Caco-2 (cell line): ENCODE measurements around the gene RALGPS1. TPM values are rescaled to one million over a fixed set of nuclear protein-coding genes. Genes with fewer than 3 reads are reported as not detected.

Experiments
- BruUV-seq: library from RNA; stranded (reverse); fragments of 400-500 nt; replicated peaks from 2 replicates; lab custom pipeline; 2021; lab: Mats Ljungman, UMichigan
- CTCF ChIA-PET: fragments of 300-600 bp; sonication (Branson Sonifier 250); formaldehyde crosslinking; loops from one replicate; lab custom pipeline; 2022; ENCODE audit warnings: antibody characterized with exemption; lab: Charles Lee
- POLR2A ChIA-PET: fragments of 300-600 bp; sonication (Branson Sonifier 250); formaldehyde crosslinking; loops from one replicate; lab custom pipeline; 2022; ENCODE audit warnings: antibody characterized with exemption; lab: Charles Lee
- DNase-seq, 2 experiments: peaks; one replicate each; pipeline versions ENCODE4 v3.0.0 to v3.0.0-alpha.2; 2020 to 2022
- H3K27me3 ChIP-seq: replicated peaks from 2 replicates; pipeline ENCODE4 v1.6.0; 2011; ENCODE audit warnings: low read length; ENCODE audit not compliant: control insufficient read depth, insufficient read depth
- H3K36me3 ChIP-seq: 2 replicates; pipeline ENCODE4 v1.5.1; 2011; ENCODE audit warnings: low read length; ENCODE audit not compliant: control insufficient read depth, insufficient read depth
- H3K4me1 ChIP-seq: fragments of 250-450 bp; sonication (Bioruptor Pico); 2 replicates; pipeline ENCODE4 v1.5.1; 2020; ENCODE audit warnings: mild to moderate bottlenecking
- H3K4me3 ChIP-seq: 2 replicates; pipeline ENCODE4 v1.5.1; 2011; ENCODE audit warnings: low read depth, mild to moderate bottlenecking, control low read depth, low read length
- H3K9me3 ChIP-seq: fragments of 250-450 bp; sonication (Bioruptor Pico); 2 replicates; pipeline ENCODE4 v1.5.1; 2020; ENCODE audit warnings: mild to moderate bottlenecking, moderate library complexity
- H3K27ac Mint-ChIP-seq: one replicate; pipeline ENCODE4 v1.8.0; 2022; ENCODE audit warnings: mixed read lengths; ENCODE audit not compliant: unreplicated experiment
- H3K27me3 Mint-ChIP-seq: one replicate; pipeline ENCODE4 v1.8.0; 2022; ENCODE audit warnings: mixed read lengths; ENCODE audit not compliant: insufficient read depth, unreplicated experiment
- H3K36me3 Mint-ChIP-seq: one replicate; pipeline ENCODE4 v1.8.0; 2022; ENCODE audit warnings: mild to moderate bottlenecking, mixed read lengths; ENCODE audit not compliant: insufficient read depth, unreplicated experiment
- H3K4me1 Mint-ChIP-seq: one replicate; pipeline ENCODE4 v1.8.0; 2022; ENCODE audit warnings: low read depth, mixed read lengths; ENCODE audit not compliant: unreplicated experiment
- H3K4me3 Mint-ChIP-seq: one replicate; pipeline ENCODE4 v1.8.0; 2022; ENCODE audit warnings: mild to moderate bottlenecking, moderate library complexity, mixed read lengths; ENCODE audit not compliant: unreplicated experiment
- H3K9me3 Mint-ChIP-seq: one replicate; pipeline ENCODE4 v1.8.0; 2022; ENCODE audit warnings: mixed read lengths; ENCODE audit not compliant: unreplicated experiment
- CTCF ChIP-seq, 2 experiments: fragments of 200-600 bp in 1 of 2; IDR thresholded peaks; 1 replicate in 1 of 2; 2 replicates in 1 of 2; pipeline versions ENCODE4 v1.5.1 to v1.8.0; 2011 to 2022; ENCODE audit warnings: antibody characterized with exemption in 1 of 2, control low read depth in 1 of 2, inconsistent platforms in 1 of 2, low read depth in 1 of 2, low read length in 1 of 2, mild to moderate bottlenecking in 1 of 2, moderate library complexity in 1 of 2; ENCODE audit not compliant: insufficient read depth in 1 of 2, severe bottlenecking in 1 of 2, unreplicated experiment in 1 of 2
- intact Hi-C: fragments of 100-400 bp; cut with micrococcal nuclease; formaldehyde crosslinking; loops from one replicate; pipeline ENCODE4 v1.10.0; 2022; ENCODE audit not compliant: unreplicated experiment
- total RNA-seq: library from RNA; stranded (reverse); gene quantifications from 2 replicates; pipeline ENCODE4 v1.2.3, GENCODE V29; 2022

The RALGPS1 gene
- total RNA-seq, 1 experiment from 2014 or later: 41.5 TPM

- Mint-ChIP-seq H3K4me1 (peaks cover 10% of the 10 kb centered on the region), H3K27me3 (no peaks in the 10 kb centered on the region), H3K36me3 (peaks cover 7% of the 10 kb centered on the region), H3K27ac (no peak overlapping the region), H3K9me3 (no peaks in the 10 kb centered on the region), H3K4me3 (no peak overlapping the region)
- Histone ChIP-seq H3K27me3 (no peaks in the 10 kb centered on the region), H3K9me3 (no peaks in the 10 kb centered on the region), H3K4me1 (peaks cover 6% of the 10 kb centered on the region; the same call in 1 of the 2 replicates), H3K36me3 (peaks cover 1% of the 10 kb centered on the region; the same call in 1 of the 2 replicates), H3K4me3 (no peak overlapping the region)
- BruUV-seq: no TSS peak
- CTCF ChIA-PET: interaction anchor here (3.4 kb wide), 1 partner anchor 256 kb away, joined by 35 read pairs; no protein-coding TSS in a partner anchor
- POLR2A ChIA-PET: interaction anchor here (1.0 kb wide), 1 partner anchor 38 kb away, joined by 3 read pairs; no protein-coding TSS in a partner anchor
- TF ChIP-seq CTCF (IDR thresholded peaks at IDR 0.05; ENCODE audit: insufficient read depth in 1 of 2, low read depth in 1 of 2, low read length in 1 of 2, severe bottlenecking in 1 of 2, unreplicated experiment in 1 of 2): no peak
- intact Hi-C loops: loop anchor here (5.0 kb wide), 1 partner anchor 120 kb away; no protein-coding TSS in a partner anchor
- DNase-seq: no peak
Measured at GRCh38 chr9:127197186-127197860, 282.7 kb downstream of the RALGPS1 start.

GRCh38 chr9:127197861-127198430 lies 283.4 kb downstream of the RALGPS1 start:
- Mint-ChIP-seq H3K4me1 (peaks cover 10% of the 10 kb centered on the region), H3K36me3 (peaks cover 7% of the 10 kb centered on the region), H3K27me3 (no peaks in the 10 kb centered on the region), H3K4me3 (no peak overlapping the region), H3K27ac (peak overlapping the region; percentile 61), H3K9me3 (no peaks in the 10 kb centered on the region)
- no peak overlapping the region for H3K4me3 ChIP-seq
- TF ChIP-seq CTCF (IDR thresholded peaks at IDR 0.05; ENCODE audit: insufficient read depth in 1 of 2, low read depth in 1 of 2, low read length in 1 of 2, severe bottlenecking in 1 of 2, unreplicated experiment in 1 of 2): no peak
- H3K9me3 ChIP-seq: no peaks in the 10 kb centered on the region
- peaks cover 6% of the 10 kb centered on the region; the same call in 1 of the 2 replicates for H3K4me1 ChIP-seq
- CTCF ChIA-PET: interaction anchor here (1.1 to 3.4 kb wide), 4 partner anchors 18 to 282 kb away, joined by 4 to 35 read pairs (median 8); no protein-coding TSS in a partner anchor
- POLR2A ChIA-PET: no interaction called here
- no TSS peak for BruUV-seq
- peaks cover 1% of the 10 kb centered on the region; the same call in 1 of the 2 replicates for H3K36me3 ChIP-seq
- no peaks in the 10 kb centered on the region for H3K27me3 ChIP-seq
- intact Hi-C loops: loop anchor here (5.0 kb wide), 1 partner anchor 121 kb away; no protein-coding TSS in a partner anchor
- no peak for DNase-seq

- no peaks in the 10 kb centered on the region for H3K27me3 ChIP-seq
- peaks cover 1% of the 10 kb centered on the region; the same call in 1 of the 2 replicates for H3K36me3 ChIP-seq
- Mint-ChIP-seq H3K27me3 (no peaks in the 10 kb centered on the region), H3K27ac (peak overlapping the region; percentile 61), H3K4me1 (peaks cover 10% of the 10 kb centered on the region), H3K36me3 (peaks cover 7% of the 10 kb centered on the region), H3K4me3 (no peak overlapping the region), H3K9me3 (no peaks in the 10 kb centered on the region)
- H3K9me3 ChIP-seq: no peaks in the 10 kb centered on the region
- DNase-seq: no peak
- intact Hi-C loops: loop anchor here (5.0 kb wide), 1 partner anchor 121 kb away; no protein-coding TSS in a partner anchor
- H3K4me3 ChIP-seq: no peak overlapping the region
- peaks cover 6% of the 10 kb centered on the region; the same call in 1 of the 2 replicates for H3K4me1 ChIP-seq
- no peak for TF ChIP-seq CTCF (IDR thresholded peaks at IDR 0.05; ENCODE audit: insufficient read depth in 1 of 2, low read depth in 1 of 2, low read length in 1 of 2, severe bottlenecking in 1 of 2, unreplicated experiment in 1 of 2)
- no TSS peak for BruUV-seq
- ChIA-PET CTCF (interaction anchor here (0.9 to 3.4 kb wide), 6 partner anchors 19 to 284 kb away, joined by 3 to 35 read pairs (median 6); partner anchors contain the start of gene RALGPS1), POLR2A (no interaction called here)
Measured at GRCh38 chr9:127198587-127198986, 284.0 kb downstream of the RALGPS1 start.
